GM21515 (cell line): ENCODE data around the gene RGL2.

ENCODE experiments used
- ATAC-seq: cut with Tn5 transposase; IDR thresholded peaks from one replicate; pipeline ENCODE4 v1.9.1; 2021; ENCODE audit not compliant: unreplicated experiment

The RGL2 gene

DNA sequence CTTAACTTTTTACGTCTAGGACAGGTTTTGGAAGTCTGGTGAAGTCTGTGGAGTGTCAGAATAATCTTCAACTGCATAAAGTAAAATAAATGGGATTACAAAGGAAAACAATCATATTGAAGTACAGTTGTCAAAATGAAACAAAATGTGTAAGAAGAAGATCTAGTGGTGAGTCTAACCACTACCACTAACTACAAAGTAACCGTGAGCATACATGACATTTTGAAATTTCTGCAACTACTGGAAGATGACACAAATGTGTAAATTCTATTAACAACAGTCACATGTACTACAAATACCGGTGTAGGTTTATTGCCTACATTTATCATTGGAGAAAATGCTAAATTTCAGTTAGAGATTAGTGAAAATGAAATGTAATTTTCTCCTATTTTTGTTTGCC is 56.8 kb downstream of the RGL2 start:
- no peak for ATAC-seq
